ENCODE measurements around the gene SIGLEC10.

SIGLEC10 gene

DNA sequence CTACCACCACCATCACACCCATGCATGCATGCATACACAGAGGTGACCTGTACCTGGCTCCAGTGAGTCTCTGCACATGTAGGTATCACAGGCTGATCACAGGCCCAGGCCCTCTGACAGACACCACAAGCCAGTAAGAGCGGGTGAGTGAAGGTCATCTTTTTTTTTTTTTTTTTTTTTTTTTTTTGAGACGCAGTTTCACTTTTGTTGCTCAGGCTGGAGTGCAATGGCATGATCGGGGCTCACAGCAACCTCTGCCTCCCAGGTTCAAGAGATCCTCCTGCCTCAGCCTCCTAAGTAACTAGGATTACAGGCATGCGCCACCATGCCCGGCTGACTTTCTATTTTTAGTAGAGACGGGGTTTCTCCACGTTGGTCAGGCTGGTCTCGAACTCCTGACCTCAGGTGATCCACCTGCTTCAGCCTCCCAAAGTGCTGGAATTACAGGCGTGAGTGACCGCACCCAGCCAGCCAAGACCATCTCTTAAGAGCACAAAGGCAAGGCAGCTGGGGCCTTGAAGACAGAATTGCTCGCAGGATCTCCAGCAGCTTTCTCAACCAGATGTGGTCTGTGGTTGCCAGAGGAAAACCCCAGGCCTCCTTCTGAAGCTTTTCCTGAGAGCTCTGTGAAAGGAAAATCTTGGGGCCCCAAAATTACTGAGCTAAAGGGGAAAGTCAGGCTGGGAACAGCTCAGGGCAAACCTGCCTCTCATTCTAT, 41.8 kb downstream of the SIGLEC10 start:
- no peak for DNase-seq
- no peak overlapping the region for H3K27ac ChIP-seq
- TF ChIP-seq, protein P1, sequence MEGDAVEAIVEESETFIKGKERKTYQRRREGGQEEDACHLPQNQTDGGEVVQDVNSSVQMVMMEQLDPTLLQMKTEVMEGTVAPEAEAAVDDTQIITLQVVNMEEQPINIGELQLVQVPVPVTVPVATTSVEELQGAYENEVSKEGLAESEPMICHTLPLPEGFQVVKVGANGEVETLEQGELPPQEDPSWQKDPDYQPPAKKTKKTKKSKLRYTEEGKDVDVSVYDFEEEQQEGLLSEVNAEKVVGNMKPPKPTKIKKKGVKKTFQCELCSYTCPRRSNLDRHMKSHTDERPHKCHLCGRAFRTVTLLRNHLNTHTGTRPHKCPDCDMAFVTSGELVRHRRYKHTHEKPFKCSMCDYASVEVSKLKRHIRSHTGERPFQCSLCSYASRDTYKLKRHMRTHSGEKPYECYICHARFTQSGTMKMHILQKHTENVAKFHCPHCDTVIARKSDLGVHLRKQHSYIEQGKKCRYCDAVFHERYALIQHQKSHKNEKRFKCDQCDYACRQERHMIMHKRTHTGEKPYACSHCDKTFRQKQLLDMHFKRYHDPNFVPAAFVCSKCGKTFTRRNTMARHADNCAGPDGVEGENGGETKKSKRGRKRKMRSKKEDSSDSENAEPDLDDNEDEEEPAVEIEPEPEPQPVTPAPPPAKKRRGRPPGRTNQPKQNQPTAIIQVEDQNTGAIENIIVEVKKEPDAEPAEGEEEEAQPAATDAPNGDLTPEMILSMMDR (IDR thresholded peaks at IDR 0.05; ENCODE audit: low read depth, low read length, missing control alignments) = no peak
- in situ Hi-C loops (cut with HindIII; ENCODE audit: low pct_ligation_motif_present, low sequenced_read_pairs) = no loop called here
- H3K36me3 ChIP-seq (replicated peaks) = no peaks in the 10 kb centered on the region
- no peaks in the 10 kb centered on the region for H3K27me3 ChIP-seq (replicated peaks)
- H3K4me3 ChIP-seq (ENCODE audit: low read depth, low read length) = no peak overlapping the region

DNA sequence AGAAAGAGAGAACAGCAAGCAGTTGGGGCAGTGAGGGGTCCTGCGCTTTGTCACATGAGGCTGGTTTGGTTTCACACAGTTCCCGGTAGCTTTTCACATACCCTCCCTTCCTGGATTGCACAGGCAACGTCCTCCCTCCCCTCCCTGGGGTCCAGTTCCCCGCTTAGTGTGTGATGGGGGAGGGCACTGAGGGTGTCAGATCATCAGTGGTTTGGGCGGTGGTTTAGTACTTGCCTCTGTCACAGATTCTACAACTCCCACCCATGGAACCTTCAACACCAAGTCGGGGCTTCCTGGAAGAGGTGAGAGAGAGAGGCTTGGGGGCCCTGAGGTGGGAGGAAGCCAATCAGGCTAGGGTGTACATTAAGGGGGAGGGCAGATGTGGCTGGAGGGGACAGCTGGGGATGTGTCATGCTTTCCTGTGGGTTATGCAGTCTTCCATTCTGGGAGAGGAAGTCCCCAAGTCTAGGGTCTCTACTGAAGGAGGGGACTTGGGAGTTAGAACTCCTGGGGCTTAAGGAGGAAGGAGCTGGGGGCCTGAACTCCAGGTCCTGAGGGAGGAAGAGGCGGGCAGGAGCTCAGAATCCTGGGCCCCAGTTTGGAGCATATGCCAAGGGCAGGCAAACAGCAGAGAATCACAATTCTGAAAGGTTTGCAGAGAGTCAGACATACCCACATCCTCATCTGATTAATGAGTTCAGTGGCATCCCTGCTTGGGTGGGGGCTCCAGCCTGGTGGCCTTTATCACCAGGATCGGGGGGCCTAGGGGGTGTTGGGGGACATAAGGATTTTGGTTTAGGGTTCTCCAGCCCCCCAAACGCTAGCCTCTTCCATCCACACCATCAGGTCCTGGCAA, 44.6 kb downstream of the SIGLEC10 start, which contains the start of gene NKG7:
Gene NKG7 (minus strand): TSS at position 6 of the 856 bp plus-strand sequence. CDS start 119 bp downstream, outside the sequence.
- Histone ChIP-seq H3K27ac (no peak within 1 kb of the TSS), H3K27me3 (replicated peaks) (no peaks in the 10 kb centered on the region), H3K4me3 (ENCODE audit: low read depth, low read length) (no peak within 1 kb of the TSS), H3K36me3 (replicated peaks) (no peaks in the 10 kb centered on the region)
- in situ Hi-C loops (cut with HindIII; ENCODE audit: low pct_ligation_motif_present, low sequenced_read_pairs) = no loop called here
- TF ChIP-seq, protein P1 (IDR thresholded peaks at IDR 0.05; ENCODE audit: low read depth, low read length, missing control alignments) = no peak
- no peak for DNase-seq

DNA sequence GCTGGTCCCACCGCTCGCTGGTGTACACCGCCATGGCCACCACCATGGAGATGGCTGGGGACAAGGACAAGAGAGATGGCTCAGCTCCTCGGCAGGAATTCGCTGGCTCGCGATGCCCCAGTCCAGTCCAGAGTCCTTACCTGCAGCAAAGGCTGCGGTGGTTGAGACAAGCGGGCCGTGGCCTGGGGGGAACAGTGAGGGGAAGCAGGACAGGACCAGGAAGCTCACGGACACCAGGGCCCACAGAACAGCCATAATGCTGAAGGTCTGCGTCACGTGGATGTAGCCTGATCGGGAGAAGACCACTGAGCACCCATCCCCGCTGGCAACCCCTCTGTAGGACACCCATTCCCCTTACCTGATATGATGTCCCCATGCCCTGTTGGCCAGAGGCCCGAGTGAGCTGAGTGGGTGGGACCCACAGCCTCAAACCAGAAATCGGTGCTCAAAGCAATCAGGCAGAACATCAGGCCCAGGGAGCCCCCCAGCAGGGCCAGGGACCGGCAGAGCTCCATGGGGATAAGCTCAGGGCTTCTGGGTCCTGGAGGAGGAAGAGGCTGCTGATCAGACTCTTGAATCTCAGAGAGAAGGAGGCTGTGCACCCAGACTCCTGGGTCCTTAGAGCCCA, 45.3 kb downstream of the SIGLEC10 start:
- no peak overlapping the region for H3K4me3 ChIP-seq (ENCODE audit: low read depth, low read length)
- DNase-seq = no peak
- no peak overlapping the region for H3K27ac ChIP-seq
- in situ Hi-C loops (cut with HindIII; ENCODE audit: low pct_ligation_motif_present, low sequenced_read_pairs) = no loop called here
- H3K36me3 ChIP-seq (replicated peaks) = no peaks in the 10 kb centered on the region
- TF ChIP-seq, protein P1 (IDR thresholded peaks at IDR 0.05; ENCODE audit: low read depth, low read length, missing control alignments) = no peak
- H3K27me3 ChIP-seq (replicated peaks) = no peaks in the 10 kb centered on the region

DNA sequence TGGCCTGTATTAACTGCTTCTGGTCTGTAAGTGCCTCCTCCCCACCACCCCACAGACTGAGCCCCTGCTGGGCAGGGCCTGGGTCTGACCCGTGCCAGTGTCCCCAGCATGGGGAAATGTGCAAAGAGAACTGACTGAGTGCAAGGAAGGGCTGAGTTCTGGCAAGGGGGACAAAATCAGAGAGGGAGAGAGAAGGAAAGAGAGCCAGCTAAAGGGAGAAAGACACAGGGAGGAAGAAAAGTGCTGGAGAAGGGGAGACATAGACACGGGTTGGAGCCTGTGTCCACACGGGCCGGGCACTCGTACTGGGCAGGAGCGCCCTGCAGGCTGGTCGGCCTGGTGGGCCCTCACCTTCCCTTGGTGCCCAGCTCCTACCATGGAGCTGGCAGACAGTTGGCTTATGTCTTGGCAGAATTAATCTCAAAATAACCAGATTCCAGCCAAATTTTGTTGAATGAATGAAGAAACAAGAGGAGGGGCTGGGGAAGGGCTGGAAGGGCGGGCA, 46.2 kb downstream of the SIGLEC10 start:
- H3K27me3 ChIP-seq (replicated peaks) = no peaks in the 10 kb centered on the region
- no peak overlapping the region for H3K4me3 ChIP-seq (ENCODE audit: low read depth, low read length)
- H3K27ac ChIP-seq = no peak overlapping the region
- no peak for DNase-seq
- in situ Hi-C loops (cut with HindIII; ENCODE audit: low pct_ligation_motif_present, low sequenced_read_pairs) = no loop called here
- TF ChIP-seq, protein P1 (IDR thresholded peaks at IDR 0.05; ENCODE audit: low read depth, low read length, missing control alignments) = no peak
- H3K36me3 ChIP-seq (replicated peaks) = no peaks in the 10 kb centered on the region

DNA sequence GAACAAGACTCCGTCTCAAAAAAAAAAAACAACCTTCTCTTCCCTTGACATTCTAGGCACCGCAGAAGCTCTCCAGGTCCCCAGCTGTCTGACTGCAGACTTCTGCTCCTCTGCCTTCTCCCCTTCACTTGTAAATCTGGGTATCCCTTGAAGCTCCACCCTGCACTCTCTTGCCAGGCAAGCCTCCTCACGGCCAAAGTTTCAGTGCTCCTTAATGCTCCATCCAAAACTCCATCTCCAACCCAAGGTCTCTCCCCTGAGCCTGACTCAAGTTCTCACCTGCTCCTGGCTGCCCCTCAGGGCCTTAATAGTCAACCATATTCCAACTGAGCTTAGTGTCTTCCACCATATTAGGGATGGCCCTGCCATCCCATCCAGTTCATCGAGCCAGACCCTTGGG, 47.2 kb downstream of the SIGLEC10 start:
- in situ Hi-C loops (cut with HindIII; ENCODE audit: low pct_ligation_motif_present, low sequenced_read_pairs) = no loop called here
- Histone ChIP-seq H3K27me3 (replicated peaks) (no peaks in the 10 kb centered on the region), H3K27ac (no peak overlapping the region), H3K4me3 (ENCODE audit: low read depth, low read length) (no peak overlapping the region), H3K36me3 (replicated peaks) (no peaks in the 10 kb centered on the region)
- DNase-seq = no peak
- TF ChIP-seq, protein P1 (IDR thresholded peaks at IDR 0.05; ENCODE audit: low read depth, low read length, missing control alignments) = no peak

Measured in brain microvascular endothelial cell (primary cell).